HG03432 (cell line): Measurements from ENCODE around the gene SSTR3.

Experiments used
- ATAC-seq: cut with Tn5 transposase; IDR thresholded peaks from one replicate; pipeline ENCODE4 v1.9.1; 2021; ENCODE audit warnings: mild to moderate bottlenecking, moderate library complexity; ENCODE audit not compliant: unreplicated experiment

Gene SSTR3

DNA sequence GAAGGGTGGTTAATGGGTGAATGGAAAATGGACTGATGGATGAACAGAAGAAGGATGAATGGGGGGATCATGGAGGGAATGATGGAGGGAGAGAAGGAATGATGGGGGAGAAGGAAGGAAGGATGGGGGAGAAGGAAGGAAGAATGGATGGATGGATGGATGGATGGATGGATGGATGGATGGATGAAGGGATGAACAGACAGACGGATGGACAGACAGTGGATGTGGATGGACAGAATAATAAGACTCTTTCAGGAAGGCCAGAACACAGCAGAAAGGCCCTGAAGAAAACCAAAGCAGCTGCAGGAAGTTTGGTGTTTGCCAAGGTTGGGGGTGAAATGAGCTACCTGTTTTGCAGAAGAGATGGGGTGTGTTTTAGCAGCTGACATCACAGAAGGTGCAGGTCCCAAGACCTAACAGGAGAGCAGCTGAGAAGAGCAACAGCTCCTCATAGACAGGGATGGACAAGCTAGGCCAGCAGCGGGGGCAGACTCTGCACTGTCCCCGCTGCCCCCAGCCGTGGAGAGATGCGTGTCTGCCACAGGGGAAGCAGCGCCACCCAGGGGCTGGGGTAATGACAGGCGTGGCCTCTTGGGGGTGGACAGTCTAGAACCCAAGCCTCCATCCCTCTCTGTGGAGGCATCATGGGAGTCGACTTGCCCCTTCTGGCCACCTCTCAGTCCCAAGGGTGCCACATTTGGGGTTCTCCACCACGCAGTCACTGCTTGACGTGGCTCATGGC lies 42.2 kb downstream of the SSTR3 start:
- ATAC-seq, result no peak

DNA sequence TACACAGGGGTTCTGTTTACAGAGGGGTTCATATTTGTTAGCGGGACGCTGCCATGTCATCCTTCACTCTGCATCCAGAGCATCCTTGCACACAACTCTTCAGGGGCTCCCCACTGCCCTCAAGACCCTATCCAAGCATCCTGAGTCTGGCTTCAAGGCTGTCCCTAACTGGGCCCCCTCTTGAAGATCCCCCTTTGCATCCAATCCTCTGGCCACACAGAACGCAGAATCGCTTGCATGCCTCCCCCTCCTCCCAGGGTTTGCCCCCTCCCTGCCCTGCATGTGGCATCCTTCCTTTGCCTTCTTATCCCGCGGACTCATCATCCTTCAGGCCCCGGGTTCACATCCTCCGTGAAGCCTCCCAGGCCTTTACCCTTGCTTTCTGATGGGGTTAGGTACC lies 42.9 kb downstream of the SSTR3 start:
- no peak for ATAC-seq

DNA sequence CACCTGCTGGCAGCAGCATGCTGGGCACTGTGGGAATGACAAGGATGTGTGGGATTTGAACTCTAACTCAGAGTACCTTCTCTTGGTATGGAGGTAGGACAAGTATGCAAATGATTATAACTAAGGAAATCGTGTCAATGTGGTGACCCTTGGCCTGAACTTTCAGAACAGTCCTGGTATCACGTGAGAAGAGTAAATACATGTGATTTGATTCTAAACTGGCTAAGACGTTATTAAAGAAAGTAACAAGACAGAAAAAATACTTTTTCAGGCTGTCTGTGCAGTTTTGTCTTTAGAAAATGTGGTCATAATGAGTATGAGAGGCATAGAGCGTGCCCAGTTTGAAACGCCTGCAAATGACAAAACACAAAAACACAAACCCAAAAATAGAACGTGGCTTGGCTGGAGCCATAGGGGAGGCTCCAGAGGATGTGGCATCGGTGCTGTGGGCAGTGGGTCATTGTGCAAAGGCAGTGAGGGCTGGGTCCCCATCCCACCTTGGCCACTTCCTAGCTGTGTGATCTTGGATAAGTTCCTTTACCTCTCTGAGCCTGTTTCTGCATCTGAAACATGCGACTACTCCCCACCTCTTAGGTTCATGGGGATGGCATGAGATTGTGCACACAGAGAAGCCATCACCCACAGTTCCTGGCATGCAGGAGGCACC lies 44.2 kb downstream of the SSTR3 start:
- ATAC-seq, result no peak

DNA sequence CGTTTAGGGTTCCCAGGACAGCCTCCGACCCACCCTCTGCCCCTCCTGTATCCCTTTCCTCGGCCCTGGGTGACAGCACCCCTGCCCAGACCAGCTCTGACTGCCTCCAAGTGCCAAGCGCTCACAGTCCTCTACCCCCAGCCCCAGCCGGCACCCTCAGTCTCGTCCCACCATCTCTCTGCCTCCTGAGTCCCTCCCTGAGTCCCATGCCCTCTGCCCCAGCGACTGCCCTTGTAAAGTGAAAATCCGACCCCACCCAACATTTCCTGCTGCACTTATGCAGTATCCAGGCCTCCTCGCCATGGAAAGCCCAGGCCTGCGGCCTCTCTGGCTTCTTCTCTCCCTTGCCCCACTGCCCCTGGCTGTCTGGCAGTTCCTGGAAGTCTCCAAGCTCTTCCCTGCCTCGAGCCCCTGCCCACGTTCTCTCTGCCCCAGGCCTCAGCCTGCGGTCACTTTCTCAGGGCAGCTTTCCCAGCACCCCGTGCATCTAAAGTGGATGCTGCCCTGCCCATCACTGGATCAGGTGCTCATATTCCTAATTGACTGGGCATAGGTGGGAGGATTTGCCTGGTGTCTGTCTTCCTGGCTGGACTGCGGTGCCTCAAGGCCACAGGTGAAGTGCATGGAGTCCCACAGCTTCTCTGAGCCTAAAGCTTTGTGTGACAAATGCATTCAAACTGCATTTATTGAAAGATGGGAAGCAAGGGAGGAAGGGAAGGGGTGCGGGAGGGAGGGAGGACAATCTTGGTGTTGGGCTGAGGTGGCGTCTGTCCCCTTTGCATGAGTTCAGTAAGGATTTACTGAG lies 44.9 kb downstream of the SSTR3 start:
- no peak for ATAC-seq

DNA sequence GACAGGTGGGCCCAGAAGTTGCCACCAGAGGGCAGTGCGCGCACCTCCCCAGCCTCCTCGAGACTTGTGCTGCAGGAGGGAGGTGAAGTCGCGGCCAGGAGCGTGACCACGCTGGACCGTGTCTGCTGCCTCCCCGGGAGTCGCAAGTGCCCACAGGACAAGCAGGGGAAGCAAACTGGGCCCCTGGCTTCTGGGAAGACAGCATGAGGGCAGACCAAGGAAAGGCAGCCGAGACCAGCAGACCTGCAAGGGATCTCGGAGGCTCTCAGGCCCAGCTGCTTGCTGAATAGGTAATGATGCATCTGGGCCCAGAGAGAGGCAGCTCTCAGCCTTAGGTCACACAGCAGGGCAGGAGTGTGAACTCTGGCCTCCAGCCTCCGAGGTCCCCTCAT lies 45.6 kb downstream of the SSTR3 start:
- no peak for ATAC-seq

- ATAC-seq, result no peak
Measured at GRCh38 chr22:37165940-37166674, 46.2 kb downstream of the SSTR3 start.

DNA sequence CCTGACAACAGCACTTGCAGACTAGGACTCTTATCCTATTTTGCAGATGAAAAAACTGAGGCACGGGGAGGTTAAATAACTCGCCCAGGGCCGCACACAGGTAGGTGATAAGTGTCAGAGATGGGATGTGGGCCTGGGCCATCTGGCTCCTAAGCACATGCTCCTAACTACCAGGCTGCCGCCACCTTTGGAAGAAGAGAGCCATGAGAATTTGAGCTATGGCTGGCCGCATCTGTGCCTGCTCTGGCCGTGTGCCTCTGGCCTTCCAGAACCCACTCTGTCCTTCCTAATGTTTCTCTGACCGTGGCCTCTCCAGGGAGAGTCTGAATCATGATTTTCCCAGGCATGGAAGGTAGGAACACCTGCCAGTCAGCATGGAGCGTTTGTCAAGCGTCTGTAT lies 47.2 kb downstream of the SSTR3 start:
- no peak for ATAC-seq

DNA sequence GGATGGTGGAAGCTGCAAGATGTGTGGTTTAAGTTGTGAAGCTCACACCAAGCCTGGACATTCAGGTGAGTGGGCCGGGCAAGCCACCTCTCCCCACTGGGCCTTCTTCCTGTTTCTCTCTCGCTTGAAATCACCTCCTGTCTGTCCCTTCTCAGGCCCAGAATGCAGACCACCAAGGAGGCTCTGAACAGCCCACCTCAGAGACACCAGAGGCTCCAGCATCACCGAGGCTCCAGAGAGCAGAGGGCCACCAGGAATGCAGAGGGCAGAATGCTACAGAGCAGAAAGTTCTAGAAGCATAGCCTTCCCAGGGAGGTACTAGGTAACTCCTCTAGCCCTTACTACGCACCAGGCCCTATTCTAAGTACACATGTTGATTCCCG lies 47.8 kb downstream of the SSTR3 start:
- no peak for ATAC-seq

GRCh38 chr22:37163575-37164504 lies 48.4 kb downstream of the SSTR3 start:
- peak; percentile 38 for ATAC-seq

DNA sequence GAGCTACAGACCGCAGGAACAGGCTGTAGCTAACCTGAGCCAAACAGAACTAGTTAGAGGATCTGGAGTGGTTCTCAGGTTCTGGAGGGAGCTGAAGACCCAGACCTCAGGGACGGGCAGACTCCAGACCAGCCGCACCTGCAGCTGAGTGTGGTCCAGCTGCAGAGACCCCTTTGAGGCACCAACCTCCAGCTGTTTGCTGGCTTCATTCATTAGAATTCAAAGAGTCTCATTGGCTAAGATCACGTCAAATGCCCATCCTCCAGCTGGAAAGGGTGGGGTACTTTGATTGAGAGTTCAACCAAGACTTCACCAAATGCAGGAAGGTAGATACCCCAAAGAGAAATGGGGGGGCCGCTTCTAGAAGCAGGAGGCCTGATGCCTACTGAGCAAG lies 49.2 kb downstream of the SSTR3 start:
- no peak for ATAC-seq

DNA sequence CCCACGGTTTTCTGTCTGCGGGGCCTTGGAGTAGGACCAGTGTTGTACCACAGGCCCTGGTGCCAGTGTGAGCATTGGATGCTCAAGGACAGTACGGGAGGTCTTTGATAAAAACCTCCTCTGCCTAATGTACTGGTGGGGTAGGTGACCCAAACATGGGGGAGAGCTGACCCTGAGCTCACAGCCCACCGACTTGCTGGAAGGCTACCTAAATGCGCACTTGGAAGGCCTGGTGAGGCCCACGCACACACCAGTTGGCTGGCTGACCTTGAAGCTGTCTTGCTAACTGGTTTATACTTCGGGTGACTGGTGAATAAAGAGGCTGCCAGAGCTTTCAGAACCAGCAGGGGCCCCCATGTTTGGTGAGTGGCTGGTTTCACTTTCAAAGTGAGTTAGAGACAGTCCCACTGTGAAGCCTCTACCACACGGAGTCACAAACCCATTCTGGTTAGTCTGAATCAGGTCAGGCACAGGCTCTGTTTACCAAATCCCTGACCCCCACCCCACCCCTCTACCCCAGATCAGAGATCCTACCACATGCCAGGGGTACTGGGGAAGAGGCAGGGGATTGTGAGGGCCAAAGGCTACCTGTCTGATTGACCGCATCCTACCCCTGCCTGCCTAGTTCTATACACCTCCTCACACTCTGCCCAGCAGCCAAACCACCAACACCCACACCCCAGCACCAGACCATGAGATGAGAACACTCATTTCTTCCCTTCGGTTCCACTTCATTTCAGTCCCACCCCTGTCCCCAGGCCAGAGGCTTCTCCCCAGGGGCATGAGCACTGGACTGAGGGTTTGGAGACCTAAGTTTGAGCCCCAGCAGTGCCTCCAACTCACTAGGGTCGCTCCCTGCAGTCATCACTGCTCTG lies 49.8 kb downstream of the SSTR3 start:
- peak; percentile 57 for ATAC-seq

- no peak for ATAC-seq
Measured at GRCh38 chr22:37161443-37161842, 50.8 kb downstream of the SSTR3 start.

GRCh38 chr22:37160027-37160426 lies 52.2 kb downstream of the SSTR3 start:
- ATAC-seq, result no peak

DNA sequence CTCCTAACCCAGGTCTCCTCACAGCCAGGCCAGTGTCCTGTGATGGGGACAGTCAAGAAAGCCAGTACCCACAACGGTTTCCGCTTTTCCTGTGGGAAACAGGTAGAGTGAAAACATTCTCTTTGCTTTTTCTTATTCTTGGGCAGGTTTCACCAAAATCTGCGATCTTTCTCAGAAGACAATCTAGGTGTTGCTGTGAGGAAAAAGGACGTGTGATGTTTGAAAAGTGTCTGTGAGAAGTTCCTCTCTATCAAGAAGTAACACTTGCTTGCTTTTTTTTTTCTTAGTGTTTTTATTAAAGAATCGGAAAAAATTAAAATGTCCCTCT lies 53.4 kb downstream of the SSTR3 start:
- ATAC-seq, result no peak

- no peak for ATAC-seq
Measured at GRCh38 chr22:37157516-37158285, 54.6 kb downstream of the SSTR3 start.

DNA sequence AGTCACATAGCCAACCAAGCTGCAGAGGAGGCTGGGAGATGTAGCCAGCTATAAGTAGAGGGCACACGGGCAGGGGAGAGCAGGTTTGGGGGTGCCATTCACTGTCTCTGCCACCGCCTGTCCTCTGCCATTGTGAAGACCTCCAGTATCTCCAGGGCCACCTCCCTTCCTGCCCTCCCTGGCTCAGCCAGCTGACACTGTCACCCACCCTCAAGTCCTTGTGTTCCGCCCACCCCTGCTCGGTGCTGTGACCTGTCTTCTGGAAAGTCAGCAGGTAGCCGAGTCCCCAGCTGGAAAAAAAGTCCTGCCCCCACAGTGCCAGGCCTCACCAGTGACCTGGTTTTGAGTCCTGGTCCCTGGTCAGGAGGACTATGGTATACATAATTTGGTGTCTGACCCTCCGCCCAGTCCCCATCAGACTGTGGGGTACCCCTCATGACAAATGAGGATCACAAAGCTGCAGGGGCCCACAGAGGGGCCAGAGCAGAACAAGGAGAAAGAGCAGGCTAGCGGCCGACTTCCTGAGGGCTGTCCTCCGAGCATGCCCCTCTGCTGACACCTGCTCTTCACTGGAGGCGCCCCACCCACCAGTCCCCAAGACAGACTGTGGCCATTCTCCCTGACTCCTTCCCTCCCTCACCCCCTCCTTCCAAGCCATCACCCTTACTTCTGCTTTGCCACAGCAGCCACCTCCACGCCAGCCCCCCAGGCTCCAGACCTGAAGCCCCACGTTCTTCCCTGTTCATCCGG lies 55.4 kb downstream of the SSTR3 start:
- no peak for ATAC-seq

- no peak for ATAC-seq
Measured at GRCh38 chr22:37155971-37156370, 56.3 kb downstream of the SSTR3 start.
